Tibial nerve (tissue), 3 donors: ENCODE measurements around the gene ARID1B.

ENCODE experiments used
- CTCF ChIP-seq, 5 experiments: fragments of 200-600 bp in 3 of 5; fragments of 450-650 bp in 2 of 5; sonication (generic) in 3 of 5; IDR thresholded peaks; one replicate each; pipeline ENCODE4 v1.5.1; 2016 to 2019; ENCODE audit warnings: antibody characterized with exemption in 5 of 5, mild to moderate bottlenecking in 3 of 5, moderate library complexity in 2 of 5
- POLR2A ChIP-seq, 2 donors: fragments of 450-650 bp; IDR thresholded peaks; one replicate each; pipeline ENCODE4 v1.6.1; 2017; ENCODE audit warnings: antibody characterized with exemption in 2 of 2, mild to moderate bottlenecking in 2 of 2, moderate library complexity in 2 of 2

- TF ChIP-seq POLR2A (IDR thresholded peaks at IDR 0.05) (no peak), CTCF (IDR thresholded peaks at IDR 0.05) (no peak)
These were observed 20.3 kb upstream of the ARID1B start for GRCh38 chr6:156756630-156757610.
